HepG2 (cell line): ENCODE data around the gene CSAG3. TPM values are rescaled to one million over a fixed set of nuclear protein-coding genes. Genes with fewer than 3 reads are reported as not detected.

Experiments
- ATAC-seq: fragments of 200-7000 bp; cut with Tn5 transposase; 3 replicates; pipeline ENCODE4 v1.9.1; 2020; ENCODE audit warnings: mild to moderate bottlenecking, moderate library complexity
- BruUV-seq: library from RNA; stranded (reverse); fragments of 400-500 nt; replicated peaks from 2 replicates; lab custom pipeline; 2021; lab: Mats Ljungman, UMichigan
- CTCF ChIA-PET: fragments of 300-600 bp; formaldehyde crosslinking; extraction: SDS; loops from one replicate; lab custom pipeline; 2021; ENCODE audit warnings: low total read pairs, inconsistent platforms, low intra/inter-chr PET ratio; lab: Yijun Ruan, JAX
- POLR2A ChIA-PET: fragments of 350-600 bp; sonication (Branson Sonifier 250); formaldehyde crosslinking; loops from one replicate; lab custom pipeline; 2020; ENCODE audit warnings: antibody characterized with exemption, inconsistent platforms; lab: Yijun Ruan, JAX
- DNase-seq: peaks from one replicate; pipeline ENCODE4 v3.0.0-alpha.2; 2015; ENCODE audit warnings: low spot score
- FAIRE-seq: peaks from 3 replicates; lab custom pipeline; 2011; peaks lifted over from hg19 to GRCh38; lab: Jason Lieb, UNC
- H2AFZ ChIP-seq: one replicate; pipeline ENCODE4 v1.6.1; 2011; ENCODE audit warnings: low read length, inconsistent platforms
- H3K27ac ChIP-seq: fragments of 300-600 bp; 3 replicates; pipeline ENCODE4 v1.8.0; 2011; ENCODE audit warnings: mixed run types, mild to moderate bottlenecking, mixed read lengths, low read length, inconsistent platforms; ENCODE audit not compliant: insufficient read depth; ENCODE audit errors: extremely low read length
- H3K27me3 ChIP-seq, 2 experiments: fragments of 200-600 bp in 1 of 2; 2 replicates in 1 of 2; 3 replicates in 1 of 2; pipeline versions ENCODE4 v1.6.0 to v1.8.0; 2011; ENCODE audit warnings: low read length in 2 of 2, mild to moderate bottlenecking in 2 of 2, moderate library complexity in 2 of 2, inconsistent platforms in 1 of 2; ENCODE audit not compliant: insufficient read depth in 2 of 2, control insufficient read depth in 1 of 2
- H3K36me3 ChIP-seq, 2 experiments: fragments of 200-600 bp in 1 of 2; replicated peaks in 1 of 2; 2 replicates in 1 of 2; 3 replicates in 1 of 2; pipeline versions ENCODE4 v1.5.1 to v1.8.0; 2011; ENCODE audit warnings: low read length in 2 of 2, inconsistent platforms in 1 of 2; ENCODE audit not compliant: insufficient read depth in 2 of 2, control insufficient read depth in 1 of 2
- H3K4me1 ChIP-seq: 2 replicates; pipeline ENCODE4 v1.5.1; 2012; ENCODE audit warnings: low read length, inconsistent platforms; ENCODE audit not compliant: insufficient read depth
- H3K4me2 ChIP-seq: 2 replicates; pipeline ENCODE4 v1.6.0; 2011; ENCODE audit warnings: low read depth, low read length, inconsistent platforms
- H3K4me3 ChIP-seq, 3 experiments: fragments of 200-600 bp in 1 of 3; sonication (generic), shearing (Covaris generic) in 1 of 3; replicated peaks in 1 of 3; 2 replicates each; pipeline ENCODE4 v1.5.1; 2011 to 2016; ENCODE audit warnings: low read length in 3 of 3, inconsistent platforms in 2 of 3, low read depth in 2 of 3, mild to moderate bottlenecking in 2 of 3, control low read depth in 1 of 3, mixed read lengths in 1 of 3; ENCODE audit not compliant: insufficient read depth in 1 of 3
- H3K79me2 ChIP-seq: one replicate; pipeline ENCODE4 v1.6.1; 2011; ENCODE audit warnings: low read length, inconsistent platforms; ENCODE audit not compliant: insufficient read depth
- H3K9ac ChIP-seq: 2 replicates; pipeline ENCODE4 v1.6.0; 2011; ENCODE audit warnings: mild to moderate bottlenecking, low read depth, low read length, inconsistent platforms; ENCODE audit not compliant: insufficient read depth
- H3K9me3 ChIP-seq: 2 replicates; pipeline ENCODE4 v1.5.1; 2012; ENCODE audit warnings: mild to moderate bottlenecking, low read length
- H4K20me1 ChIP-seq: 2 replicates; pipeline ENCODE4 v1.6.0; 2011; ENCODE audit warnings: inconsistent platforms, mild to moderate bottlenecking, low read length, moderate library complexity; ENCODE audit not compliant: insufficient read depth
- ELF4 ChIP-seq: sonication (generic); formaldehyde crosslinking; IDR thresholded peaks from 2 replicates; pipeline ENCODE4 v1.5.0; 2020; ENCODE audit warnings: missing genetic modification reagents, mild to moderate bottlenecking, moderate library complexity, borderline replicate concordance
- FOXK1 ChIP-seq: sonication (generic); formaldehyde crosslinking; IDR thresholded peaks from 2 replicates; pipeline ENCODE4 v1.4.0; 2020; ENCODE audit warnings: low read depth, missing genetic modification reagents, borderline replicate concordance
- NBN ChIP-seq: fragments of 450-650 bp; conservative IDR thresholded peaks from 2 replicates; pipeline ENCODE4 v1.6.1; 2017
- SATB2 ChIP-seq: sonication (generic); formaldehyde crosslinking; IDR thresholded peaks from 2 replicates; pipeline ENCODE4 v1.5.0; 2020; ENCODE audit warnings: missing genetic modification reagents
- ZFYVE20 ChIP-seq: sonication (generic); formaldehyde crosslinking; IDR thresholded peaks from 2 replicates; pipeline ENCODE4 v1.8.0; 2023; ENCODE audit warnings: low read depth, mild to moderate bottlenecking, moderate library complexity, missing genetic modification reagents, borderline replicate concordance
- ZNF253 ChIP-seq: sonication (generic); formaldehyde crosslinking; IDR thresholded peaks from 2 replicates; pipeline ENCODE4 v1.8.0; 2022; ENCODE audit warnings: mild to moderate bottlenecking, missing genetic modification reagents, borderline replicate concordance
- WGBS: methylation state at CpG from one replicate; pipeline ENCODE4 v1.1.6; 2017; ENCODE audit warnings: low lambda C conversion rate; 5-methylcytosine and 5-hydroxymethylcytosine counted together
- in situ Hi-C: cut with HindIII; loops from 2 replicates; pipeline ENCODE4 v1.10.0; 2017; ENCODE audit warnings: low pct_unique_long_range_greater_than_20kb; ENCODE audit not compliant: extremely low pct_ligation_motif_present
- intact Hi-C: fragments of 100-400 bp; cut with micrococcal nuclease; formaldehyde crosslinking; loops from one replicate; pipeline ENCODE4 v1.10.0; 2022; ENCODE audit not compliant: unreplicated experiment
- polyA plus RNA-seq, 8 experiments: library from polyadenylated mRNA; depleted of rRNA in 3 of 8; stranded (reverse) in 7 of 8; unstranded in 1 of 8; fragments of >200 nt; fragmentation: Illumina TruSeq in 4 of 8; extraction: Trizol in 4 of 8; gene quantifications; 2 replicates each; pipeline versions ENCODE4 v1.2.1 to v1.2.3, GENCODE V29; 2011 to 2016; ENCODE audit warnings: low read depth in 4 of 8, missing spikeins in 1 of 8, mixed read lengths in 1 of 8; ENCODE audit not compliant: insufficient read depth in 1 of 8
- total RNA-seq, 5 experiments: library from RNA; depleted of rRNA; stranded (reverse); fragments of >200 nt; fragmentation: Illumina TruSeq; extraction: Trizol; gene quantifications; 2 replicates each; pipeline ENCODE4 v1.2.3, GENCODE V29; 2016; ENCODE audit warnings: low read depth in 1 of 5
- TF ChIP-seq, protein P1 (sequence below): sonication (generic); formaldehyde crosslinking; IDR thresholded peaks from 2 replicates; pipeline ENCODE4 v1.4.0; 2020; ENCODE audit warnings: missing genetic modification reagents
- TF ChIP-seq, protein P2 (sequence below): sonication (generic); formaldehyde crosslinking; IDR thresholded peaks from 2 replicates; pipeline ENCODE4 v1.8.1; 2023; ENCODE audit warnings: mild to moderate bottlenecking, missing genetic modification reagents

Gene CSAG3
- total and polyA plus RNA-seq, 2 of the 13 experiments (the other 11 are each of a cell fraction or from before 2014, with no cell fraction given), result not detected

DNA sequence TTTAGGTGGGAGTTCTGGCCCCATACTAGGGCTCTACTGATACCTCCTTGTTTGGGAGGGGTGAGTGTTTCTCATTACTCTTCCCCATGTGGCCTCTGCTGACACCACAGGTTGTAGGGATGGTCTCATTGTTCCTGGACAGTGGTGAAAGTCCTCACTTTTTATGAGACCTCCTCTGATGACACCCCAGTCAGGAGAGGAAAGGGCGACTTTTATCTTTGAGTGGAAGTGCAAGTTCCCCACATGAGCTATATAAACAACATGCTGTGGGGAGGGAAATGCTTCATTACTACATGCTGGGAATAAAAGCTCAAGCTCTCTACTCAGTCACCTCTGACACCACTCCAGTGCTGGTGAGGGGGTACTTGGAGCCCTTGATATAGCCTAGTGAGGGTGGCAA, 39.9 kb downstream of the CSAG3 start:
- no peaks in the 10 kb centered on the region for H3K36me3 ChIP-seq
- H2AFZ ChIP-seq, result no peak overlapping the region
- no peaks in the 10 kb centered on the region for H4K20me1 ChIP-seq
- no peaks in the 10 kb centered on the region for H3K79me2 ChIP-seq
- TF ChIP-seq, protein P1, sequence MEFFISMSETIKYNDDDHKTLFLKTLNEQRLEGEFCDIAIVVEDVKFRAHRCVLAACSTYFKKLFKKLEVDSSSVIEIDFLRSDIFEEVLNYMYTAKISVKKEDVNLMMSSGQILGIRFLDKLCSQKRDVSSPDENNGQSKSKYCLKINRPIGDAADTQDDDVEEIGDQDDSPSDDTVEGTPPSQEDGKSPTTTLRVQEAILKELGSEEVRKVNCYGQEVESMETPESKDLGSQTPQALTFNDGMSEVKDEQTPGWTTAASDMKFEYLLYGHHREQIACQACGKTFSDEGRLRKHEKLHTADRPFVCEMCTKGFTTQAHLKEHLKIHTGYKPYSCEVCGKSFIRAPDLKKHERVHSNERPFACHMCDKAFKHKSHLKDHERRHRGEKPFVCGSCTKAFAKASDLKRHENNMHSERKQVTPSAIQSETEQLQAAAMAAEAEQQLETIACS (CRISPR knock-in tag), result no peak
- TF ChIP-seq ZNF253 (CRISPR knock-in tag) (no peak), NBN (no peak), SATB2 (CRISPR knock-in tag) (no peak), ZFYVE20 (no peak), ELF4 (no peak), FOXK1 (CRISPR knock-in tag) (no peak)
- TF ChIP-seq, protein P2, sequence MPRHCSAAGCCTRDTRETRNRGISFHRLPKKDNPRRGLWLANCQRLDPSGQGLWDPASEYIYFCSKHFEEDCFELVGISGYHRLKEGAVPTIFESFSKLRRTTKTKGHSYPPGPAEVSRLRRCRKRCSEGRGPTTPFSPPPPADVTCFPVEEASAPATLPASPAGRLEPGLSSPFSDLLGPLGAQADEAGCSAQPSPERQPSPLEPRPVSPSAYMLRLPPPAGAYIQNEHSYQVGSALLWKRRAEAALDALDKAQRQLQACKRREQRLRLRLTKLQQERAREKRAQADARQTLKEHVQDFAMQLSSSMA (CRISPR knock-in tag), result no peak
- intact Hi-C loops, result no loop called here
- H3K4me1 ChIP-seq, result no peaks in the 10 kb centered on the region
- H3K9ac ChIP-seq, result no peak overlapping the region
- ATAC-seq (no peak), DNase-seq (no peak), FAIRE-seq (no peak)
- ChIA-PET POLR2A (no interaction called here), CTCF (no interaction called here)
- H3K4me2 ChIP-seq, result no peak overlapping the region
- H3K9me3 ChIP-seq, result no peaks in the 10 kb centered on the region
- BruUV-seq, result no TSS peak
- in situ Hi-C loops, result no loop called here
- H3K27ac ChIP-seq, result no peak overlapping the region
- H3K4me3 ChIP-seq, result no peak overlapping the region
- H3K27me3 ChIP-seq, result no peaks in the 10 kb centered on the region
- no CpG with 5 or more reads among the region's 1 CpG for WGBS
